K562 (cell line): ENCODE results near the gene ATP6V1G2. TPM values are rescaled to one million over a fixed set of nuclear protein-coding genes. Genes with fewer than 3 reads are reported as not detected.
A peak's percentile ranks its signal among the peaks of the same experiment; 100 is the strongest.

ENCODE experiments used
- CBFA2T3 ChIP-seq: fragments of 450-650 bp; IDR thresholded peaks from 2 replicates; pipeline ENCODE4 v1.6.1; 2017
- CBX1 ChIP-seq: sonication (generic); IDR thresholded peaks from 2 replicates; pipeline ENCODE4 v1.6.1; 2016; ENCODE audit warnings: antibody characterized with exemption, low read depth, mild to moderate bottlenecking
- CREBBP ChIP-seq: IDR thresholded peaks from one replicate; pipeline ENCODE4 v1.6.1; 2012; ENCODE audit warnings: low read depth, mild to moderate bottlenecking, control low read depth, inconsistent platforms, low read length
- ETV6 ChIP-seq, 3 experiments: fragments of 150-350 bp in 1 of 3; sonication (generic) in 1 of 3; formaldehyde crosslinking in 1 of 3; IDR thresholded peaks; 2 replicates each; pipeline versions ENCODE4 v1.6.1 to v1.8.0; 2014 to 2022; ENCODE audit warnings: borderline replicate concordance in 2 of 3, low read depth in 2 of 3, antibody characterized with exemption in 1 of 3, low read length in 1 of 3, mild to moderate bottlenecking in 1 of 3, missing genetic modification reagents in 1 of 3
- L3MBTL2 ChIP-seq: fragments of 450-650 bp; IDR thresholded peaks from 2 replicates; pipeline ENCODE4 v1.6.1; 2016; ENCODE audit warnings: mild to moderate bottlenecking, moderate library complexity
- MAFK ChIP-seq: IDR thresholded peaks from 2 replicates; pipeline ENCODE4 v1.6.1; 2011; ENCODE audit warnings: low read length, improper control_type of control experiment
- PTTG1 ChIP-seq: fragments of 450-650 bp; IDR thresholded peaks from 2 replicates; pipeline ENCODE4 v1.6.1; 2016; ENCODE audit warnings: low read depth, mild to moderate bottlenecking, missing genetic modification characterization, missing compliant biosample characterization
- PURB ChIP-seq: sonication (generic); formaldehyde crosslinking; IDR thresholded peaks from 2 replicates; pipeline ENCODE4 v1.9.0; 2021; ENCODE audit warnings: low read depth, mild to moderate bottlenecking, missing genetic modification reagents
- RB1 ChIP-seq: fragments of 450-650 bp; IDR thresholded peaks from 2 replicates; pipeline ENCODE4 v1.6.1; 2017; ENCODE audit warnings: low read depth, mild to moderate bottlenecking
- RBM17 ChIP-seq: fragments of 200-400 bp; formaldehyde crosslinking; IDR thresholded peaks from 2 replicates; pipeline ENCODE4 v1.6.1; 2017; ENCODE audit warnings: low read depth, mild to moderate bottlenecking, low read length, borderline replicate concordance
- TAL1 ChIP-seq: fragments of 450-650 bp; IDR thresholded peaks from 2 replicates; pipeline ENCODE4 v1.6.1; 2016; ENCODE audit warnings: mild to moderate bottlenecking
- TFAM ChIP-seq: fragments of 250-450 bp; sonication (Bioruptor Pico); conservative IDR thresholded peaks from 2 replicates; pipeline ENCODE4 v1.5.0; 2021; ENCODE audit warnings: mild to moderate bottlenecking, moderate library complexity
- TRIM25 ChIP-seq: fragments of 450-650 bp; IDR thresholded peaks from 2 replicates; pipeline ENCODE4 v1.7.0; 2016; ENCODE audit warnings: borderline replicate concordance
- USF1 ChIP-seq: sonication (generic); formaldehyde crosslinking; IDR thresholded peaks from 2 replicates; pipeline ENCODE4 v1.9.0; 2022; ENCODE audit warnings: mild to moderate bottlenecking, missing genetic modification reagents
- ZNF280A ChIP-seq: fragments of 450-650 bp; IDR thresholded peaks from 2 replicates; pipeline ENCODE4 v1.6.1; 2018; ENCODE audit warnings: mild to moderate bottlenecking, low read depth; ENCODE audit not compliant: partially characterized antibody
- ZNF395 ChIP-seq: fragments of 200-800 bp; sonication (Bioruptor generic); IDR thresholded peaks from 2 replicates; pipeline ENCODE4 v1.6.1; 2017; ENCODE audit warnings: missing genetic modification characterization, missing compliant biosample characterization
- ZNF41 ChIP-seq: fragments of 250-450 bp; sonication (Bioruptor Pico); conservative IDR thresholded peaks from 2 replicates; pipeline ENCODE4 v1.4.0; 2020; ENCODE audit warnings: mild to moderate bottlenecking
- ZNF444 ChIP-seq: fragments of 250-450 bp; sonication (Bioruptor Pico); IDR thresholded peaks from 2 replicates; pipeline ENCODE4 v1.4.0; 2020; ENCODE audit warnings: mild to moderate bottlenecking, moderate library complexity
- ZNF699 ChIP-seq: fragments of 250-450 bp; sonication (Bioruptor Pico); IDR thresholded peaks from 2 replicates; pipeline ENCODE4 v1.8.0; 2021; ENCODE audit warnings: mild to moderate bottlenecking, moderate library complexity; ENCODE audit not compliant: insufficient replicate concordance
- ZNF785 ChIP-seq: fragments of 250-450 bp; sonication (Bioruptor Pico); IDR thresholded peaks from 2 replicates; pipeline ENCODE4 v1.4.0; 2020; ENCODE audit warnings: mild to moderate bottlenecking
- polyA plus RNA-seq, 8 experiments: library from polyadenylated mRNA; depleted of rRNA in 4 of 8; stranded (reverse) in 5 of 8; unstranded in 3 of 8; fragments of >200 nt; fragmentation: Nextera tagmentation in 2 of 8; fragmentation: Illumina TruSeq in 1 of 8; extraction: Ambion mirVana in 2 of 8; extraction: Trizol in 1 of 8; gene quantifications; 2 replicates each; pipeline versions ENCODE4 v1.2.1 to v1.2.3, GENCODE V29; 2011 to 2014; ENCODE audit warnings: inconsistent platforms in 1 of 8, missing spikeins in 1 of 8
- total RNA-seq, 7 experiments: library from RNA; depleted of rRNA in 6 of 7; stranded (reverse); fragments of >200 nt in 6 of 7; fragmentation: Illumina TruSeq in 2 of 7; extraction: Trizol in 2 of 7; gene quantifications; 2 replicates each; pipeline versions ENCODE4 v1.2.1 to v1.2.3, GENCODE V29; 2011 to 2021; ENCODE audit warnings: low replicate concordance in 1 of 7
- TF ChIP-seq, protein P1 (sequence below), 2 experiments: fragments of 450-650 bp; conservative IDR thresholded peaks; 2 replicates each; pipeline ENCODE4 v1.6.1; 2017; ENCODE audit warnings: mild to moderate bottlenecking in 2 of 2, moderate library complexity in 2 of 2

ATP6V1G2 gene
- total and polyA plus RNA-seq, 9 of the 15 experiments (the other 6 are each of a cell fraction or from before 2014, with no cell fraction given) = 0.14 to 1.5 (median 0.33) TPM

GRCh38 chr6:31546958-31547726 lies 734 bp upstream of the ATP6V1G2 start, which contains the start of gene NFKBIL1 (continued):
- TF ChIP-seq ZNF280A (no peak), USF1 (CRISPR knock-in tag) (no peak), ZNF395 (CRISPR knock-in tag) (no peak), CBX1 (no peak), ZNF699 (CRISPR knock-in tag) (no peak), L3MBTL2 (no peak), CBFA2T3 (no peak), TRIM25 (no peak; the same call in 1 of the 2 replicates), RB1 (peak; percentile 85), ETV6 (IDR thresholded peaks at IDR 0.05; ENCODE audit: borderline replicate concordance in 1 of 2, low read depth in 2 of 2, low read length in 1 of 2) (no peak), ETV6 (CRISPR knock-in tag; IDR thresholded peaks at IDR 0.05; ENCODE audit: borderline replicate concordance) (no peak), TAL1 (no peak; the same call in 1 of the 2 replicates), ZNF444 (CRISPR knock-in tag) (peak; percentile 13; the same call in 1 of the 2 replicates), PTTG1 (no peak), RBM17 (no peak), TFAM (CRISPR knock-in tag) (no peak), ZNF785 (CRISPR knock-in tag) (no peak), MAFK (peak; percentile 27; the same call in 1 of the 2 replicates), ZNF41 (no peak), PURB (no peak), CREBBP (no peak)
- TF ChIP-seq, protein P1, sequence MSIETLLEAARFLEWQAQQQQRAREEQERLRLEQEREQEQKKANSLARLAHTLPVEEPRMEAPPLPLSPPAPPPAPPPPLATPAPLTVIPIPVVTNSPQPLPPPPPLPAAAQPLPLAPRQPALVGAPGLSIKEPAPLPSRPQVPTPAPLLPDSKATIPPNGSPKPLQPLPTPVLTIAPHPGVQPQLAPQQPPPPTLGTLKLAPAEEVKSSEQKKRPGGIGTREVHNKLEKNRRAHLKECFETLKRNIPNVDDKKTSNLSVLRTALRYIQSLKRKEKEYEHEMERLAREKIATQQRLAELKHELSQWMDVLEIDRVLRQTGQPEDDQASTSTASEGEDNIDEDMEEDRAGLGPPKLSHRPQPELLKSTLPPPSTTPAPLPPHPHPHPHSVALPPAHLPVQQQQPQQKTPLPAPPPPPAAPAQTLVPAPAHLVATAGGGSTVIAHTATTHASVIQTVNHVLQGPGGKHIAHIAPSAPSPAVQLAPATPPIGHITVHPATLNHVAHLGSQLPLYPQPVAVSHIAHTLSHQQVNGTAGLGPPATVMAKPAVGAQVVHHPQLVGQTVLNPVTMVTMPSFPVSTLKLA (conservative IDR thresholded peaks at IDR 0.05) = peak; percentile 77 to 84
